Hair follicular keratinocyte (primary cell): Measurements from ENCODE around the gene GUCY2C. TPM values are rescaled to one million over a fixed set of nuclear protein-coding genes. Genes with fewer than 3 reads are reported as not detected.

Source experiments
- total RNA-seq: library from RNA; depleted of rRNA; stranded (reverse); fragments of >200 nt; gene quantifications from 2 replicates; pipeline ENCODE4 v1.2.3, GENCODE V29; 2015

The GUCY2C gene
- 0.08 TPM in 1 of 2 replicates, not detected in the other for total RNA-seq

GRCh38 chr12:14696265-14696741 lies at the start of gene GUCY2C:
Gene GUCY2C (minus strand): TSS chr12:14696599. CDS start chr12:14696448, 151 bp downstream.

DNA sequence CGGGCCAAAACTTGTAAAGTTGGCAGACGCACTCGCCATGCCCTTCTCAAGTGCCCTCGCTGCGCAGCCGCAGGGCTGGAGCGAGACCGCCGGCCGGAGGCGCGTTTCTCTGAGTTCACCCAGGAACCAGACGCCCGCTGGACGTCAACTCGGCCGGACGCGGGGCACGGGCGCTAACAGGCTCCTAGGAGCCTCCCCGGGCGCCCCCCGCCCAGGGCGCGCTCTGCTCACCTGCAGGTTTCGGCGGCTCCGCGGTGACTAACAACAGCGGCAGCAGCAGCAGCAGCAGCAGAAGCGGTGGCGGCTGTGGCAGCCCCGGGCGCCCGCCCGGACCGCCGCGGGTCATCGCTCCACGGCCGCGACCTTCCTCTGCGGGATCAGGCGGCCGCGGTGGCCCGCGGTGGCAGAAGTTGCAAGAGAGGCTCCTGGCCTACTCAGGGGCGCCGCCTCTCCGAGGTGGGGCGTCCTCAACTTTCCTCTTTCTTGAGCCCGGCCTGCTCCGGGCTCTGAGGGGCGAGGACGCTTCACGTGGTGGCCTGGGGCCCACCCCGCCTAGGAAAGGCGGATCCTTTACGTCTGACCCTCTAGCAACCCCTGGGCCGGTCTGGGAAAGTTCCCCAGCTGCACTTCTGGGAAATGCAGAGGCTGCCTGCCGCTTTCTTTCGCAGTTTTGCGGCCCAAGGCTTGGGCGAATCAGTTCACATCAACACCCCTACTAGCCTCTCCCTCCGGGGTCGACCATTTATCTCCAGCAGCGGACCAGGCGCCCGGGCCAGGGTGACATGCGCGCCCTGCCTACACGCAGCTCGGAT lies 128.8 kb downstream of the GUCY2C start, which contains the start of gene PLBD1:
TSS of gene PLBD1 (minus strand) at position 533 of the 812 bp plus-strand sequence. CDS start at position 346, 187 bp downstream.

Other genes starting within 250 kb of the GUCY2C start
- gene PLBD1, start 128.7 kb downstream of the GUCY2C start, total RNA-seq, result under 0.01 and 1.1 TPM in 2 replicates
- 11.3 and 29.8 TPM in 2 replicates for gene WBP11, start 106.9 kb upstream of the GUCY2C start, total RNA-seq
- 1.7 and 2.7 TPM in 2 replicates for gene C12orf60, start 107.1 kb upstream of the GUCY2C start, total RNA-seq
- not detected in 2 replicates for gene SMCO3, start 117.6 kb upstream of the GUCY2C start, total RNA-seq
- not detected in 2 replicates for gene ART4, start 146.9 kb upstream of the GUCY2C start, total RNA-seq
- 0.16 TPM in 1 of 2 replicates, not detected in the other for gene MGP, start 189.3 kb upstream of the GUCY2C start, total RNA-seq
- gene ERP27, start 241.9 kb upstream of the GUCY2C start, total RNA-seq, result 0.08 and 0.19 TPM in 2 replicates